PC-9 (cell line): ENCODE measurements around the gene NFE2.
A peak's percentile ranks its signal among the peaks of the same experiment; 100 is the strongest.

Experiments used
- EZH2 ChIP-seq: fragments of 200-600 bp; sonication (generic); IDR thresholded peaks from 2 replicates; pipeline ENCODE4 v1.8.0; 2017; ENCODE audit warnings: antibody characterized with exemption, low read depth
- TF ChIP-seq, protein P1 (sequence below): fragments of 200-600 bp; sonication (generic); conservative IDR thresholded peaks from 2 replicates; pipeline ENCODE4 v1.6.1; 2017; ENCODE audit warnings: mixed run types, antibody characterized with exemption, mild to moderate bottlenecking, moderate library complexity

DNA sequence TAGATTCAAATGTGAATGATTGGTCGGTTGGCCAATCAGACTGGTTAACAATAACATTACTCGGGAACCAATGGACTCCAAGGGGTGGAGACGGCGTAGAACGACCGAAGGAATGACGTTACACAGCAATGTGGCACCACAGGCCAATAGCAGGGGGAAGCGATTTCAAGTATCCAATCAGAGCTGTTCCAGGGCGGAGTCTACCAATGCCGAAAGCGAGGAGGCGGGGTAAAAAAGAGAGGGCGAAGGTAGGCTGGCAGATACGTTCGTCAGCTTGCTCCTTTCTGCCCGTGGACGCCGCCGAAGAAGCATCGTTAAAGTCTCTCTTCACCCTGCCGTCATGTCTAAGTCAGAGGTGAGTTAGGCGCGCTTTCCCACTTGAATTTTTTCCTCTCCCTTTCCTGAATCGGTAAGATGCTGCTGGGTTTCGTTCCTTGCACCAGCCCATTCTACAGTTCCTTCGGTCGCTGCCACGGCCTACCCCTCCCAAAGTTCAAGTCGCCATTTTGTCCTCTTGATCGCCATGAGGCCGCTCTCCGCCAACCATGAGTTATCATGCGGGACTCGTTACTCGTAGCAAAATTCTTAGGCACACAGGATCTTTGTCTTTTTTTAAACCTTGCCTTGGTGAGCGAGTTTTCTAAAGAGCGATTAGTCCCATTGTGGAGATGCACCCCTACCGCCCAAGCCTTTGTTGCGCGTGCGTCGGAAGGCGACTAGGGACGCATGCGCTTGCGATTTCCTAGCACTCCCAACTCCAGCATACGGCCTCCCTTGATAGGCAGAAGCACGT lies 20.2 kb downstream of the NFE2 start, which contains the start of gene HNRNPA1:
- TF ChIP-seq, protein P1, sequence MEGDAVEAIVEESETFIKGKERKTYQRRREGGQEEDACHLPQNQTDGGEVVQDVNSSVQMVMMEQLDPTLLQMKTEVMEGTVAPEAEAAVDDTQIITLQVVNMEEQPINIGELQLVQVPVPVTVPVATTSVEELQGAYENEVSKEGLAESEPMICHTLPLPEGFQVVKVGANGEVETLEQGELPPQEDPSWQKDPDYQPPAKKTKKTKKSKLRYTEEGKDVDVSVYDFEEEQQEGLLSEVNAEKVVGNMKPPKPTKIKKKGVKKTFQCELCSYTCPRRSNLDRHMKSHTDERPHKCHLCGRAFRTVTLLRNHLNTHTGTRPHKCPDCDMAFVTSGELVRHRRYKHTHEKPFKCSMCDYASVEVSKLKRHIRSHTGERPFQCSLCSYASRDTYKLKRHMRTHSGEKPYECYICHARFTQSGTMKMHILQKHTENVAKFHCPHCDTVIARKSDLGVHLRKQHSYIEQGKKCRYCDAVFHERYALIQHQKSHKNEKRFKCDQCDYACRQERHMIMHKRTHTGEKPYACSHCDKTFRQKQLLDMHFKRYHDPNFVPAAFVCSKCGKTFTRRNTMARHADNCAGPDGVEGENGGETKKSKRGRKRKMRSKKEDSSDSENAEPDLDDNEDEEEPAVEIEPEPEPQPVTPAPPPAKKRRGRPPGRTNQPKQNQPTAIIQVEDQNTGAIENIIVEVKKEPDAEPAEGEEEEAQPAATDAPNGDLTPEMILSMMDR: 0 out of 2 replicates have a peak, but pooled peaks have one; percentile 3
- TF ChIP-seq EZH2: no peak
